ENCODE measurements around the gene EDC3. TPM values are rescaled to one million over a fixed set of nuclear protein-coding genes. Genes with fewer than 3 reads are reported as not detected.
"Not testable (repeated sequence)": the region's sequence is repeated elsewhere in the genome, so short reads cannot be mapped to it uniquely, and the experiment has no call there.

The EDC3 gene, protein sequence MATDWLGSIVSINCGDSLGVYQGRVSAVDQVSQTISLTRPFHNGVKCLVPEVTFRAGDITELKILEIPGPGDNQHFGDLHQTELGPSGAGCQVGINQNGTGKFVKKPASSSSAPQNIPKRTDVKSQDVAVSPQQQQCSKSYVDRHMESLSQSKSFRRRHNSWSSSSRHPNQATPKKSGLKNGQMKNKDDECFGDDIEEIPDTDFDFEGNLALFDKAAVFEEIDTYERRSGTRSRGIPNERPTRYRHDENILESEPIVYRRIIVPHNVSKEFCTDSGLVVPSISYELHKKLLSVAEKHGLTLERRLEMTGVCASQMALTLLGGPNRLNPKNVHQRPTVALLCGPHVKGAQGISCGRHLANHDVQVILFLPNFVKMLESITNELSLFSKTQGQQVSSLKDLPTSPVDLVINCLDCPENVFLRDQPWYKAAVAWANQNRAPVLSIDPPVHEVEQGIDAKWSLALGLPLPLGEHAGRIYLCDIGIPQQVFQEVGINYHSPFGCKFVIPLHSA
- total RNA-seq (10 to 100 TPM; 29.0 to 45.3 (median 38.7) TPM), polyA plus RNA-seq (10 to 100 TPM; 25.3 to 34.2 TPM), total RNA-seq (19.0 reads per million, percentile 49 among the genes with 10 or more reads in this experiment)

DNA sequence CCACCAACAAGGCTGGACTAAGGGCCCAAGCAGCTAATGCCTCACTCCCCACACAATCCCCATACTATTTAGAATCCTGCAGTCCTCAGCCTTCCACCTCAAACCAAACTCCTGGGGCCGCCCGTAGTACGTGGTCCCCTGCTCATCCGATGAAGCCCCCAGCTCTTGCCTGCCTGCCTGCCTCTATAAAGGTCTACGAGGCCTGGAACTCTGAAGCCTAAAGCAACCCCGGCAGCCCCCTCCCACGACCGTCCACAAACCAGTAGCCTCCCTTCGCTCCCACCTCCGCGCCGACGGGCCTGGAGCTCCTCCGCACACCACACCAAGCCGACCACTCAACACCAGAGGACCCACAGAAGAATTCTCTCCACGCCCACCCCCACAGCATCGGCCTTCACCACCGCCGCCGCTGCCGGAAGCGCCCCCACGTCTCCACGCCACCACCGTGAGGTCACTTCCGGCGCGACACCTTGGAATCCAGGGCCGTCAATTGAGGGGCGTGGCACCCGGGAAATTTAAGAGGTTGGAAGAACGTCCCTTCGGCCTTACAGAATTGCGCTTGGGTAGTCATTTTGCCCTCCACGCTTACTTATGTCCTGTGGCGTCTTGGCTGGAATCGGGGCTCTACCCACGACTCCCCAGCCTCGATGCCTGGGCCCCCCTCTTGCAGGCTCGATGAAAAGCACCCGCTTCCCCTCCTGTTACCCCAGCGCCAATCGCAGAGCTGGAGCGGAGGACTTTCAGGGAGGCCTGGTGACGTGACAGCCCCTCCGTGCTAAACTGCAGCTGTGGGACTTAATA lies at the start of gene EDC3:
Gene EDC3 (minus strand): TSS at position 428 of the 801 bp plus-strand sequence. CDS start 20,900 bp downstream, outside the sequence.
- intact Hi-C loops (cut with micrococcal nuclease) = loop anchor here (1.0 to 10.0 kb wide), 7 partner anchors 31 to 932 kb away; partner anchors contain the start of genes ARID3B (in 1 of the 2), CLK3 (in 1 of the 2), COX5A (in 1 of the 2) and SNUPN (in 1 of the 2)
- CTCF ChIA-PET = interaction anchor here (1.0 kb wide), 1 partner anchor 13 kb away, joined by 3 read pairs; no protein-coding TSS in a partner anchor
- H3K9me3 ChIP-seq (ENCODE audit: control insufficient read depth in 2 of 3, low read length in 3 of 3) = no peaks in the 10 kb centered on the region
- peaks cover 0 to 3% (median 0%) of the 10 kb centered on the region in 5 donors for H3K27me3 Mint-ChIP-seq
- POLR2A ChIA-PET = interaction anchor here (0.7 to 1.1 kb wide), 3 partner anchors 76 to 147 kb away, joined by 3 read pairs; partner anchors contain the start of genes CLK3 and ULK3
- peak within 1 kb of the TSS; percentile 96 to 100 (median 100) for H3K4me3 Mint-ChIP-seq
- H3K36me3 ChIP-seq (ENCODE audit: control insufficient read depth in 2 of 3, insufficient read depth in 3 of 3, low read length in 3 of 3) = peaks cover 0 to 7% (median 0%) of the 10 kb centered on the region in 3 experiments
- H3K4me3 ChIP-seq (ENCODE audit: low read length) = peak within 1 kb of the TSS; percentile 71
- peaks cover 0 to 3% (median 0%) of the 10 kb centered on the region in 11 donors for H3K9me3 Mint-ChIP-seq
- H3K4me1 ChIP-seq (ENCODE audit: control insufficient read depth in 2 of 2, insufficient read depth in 2 of 2, low read length in 2 of 2) = peaks cover 12 to 14% of the 10 kb centered on the region in 2 donors
- ATAC-seq = peak; percentile 93
- peak within 1 kb of the TSS; percentile 86 for H3K27ac ChIP-seq (ENCODE audit: low read depth, low read length)
- H3K4me1 Mint-ChIP-seq = peaks cover 27 to 54% (median 48%) of the 10 kb centered on the region in 7 donors
- H3K27ac Mint-ChIP-seq = peak within 1 kb of the TSS; percentile 97 to 100 (median 99)
- no peaks in the 10 kb centered on the region for H3K27me3 ChIP-seq (ENCODE audit: control insufficient read depth in 2 of 2, insufficient read depth in 2 of 2, low read length in 2 of 2)
- H3K36me3 Mint-ChIP-seq = peaks cover 0 to 2% (median 0%) of the 10 kb centered on the region in 5 donors
- DNase-seq = peak; percentile 69 to 87 (median 84)

DNA sequence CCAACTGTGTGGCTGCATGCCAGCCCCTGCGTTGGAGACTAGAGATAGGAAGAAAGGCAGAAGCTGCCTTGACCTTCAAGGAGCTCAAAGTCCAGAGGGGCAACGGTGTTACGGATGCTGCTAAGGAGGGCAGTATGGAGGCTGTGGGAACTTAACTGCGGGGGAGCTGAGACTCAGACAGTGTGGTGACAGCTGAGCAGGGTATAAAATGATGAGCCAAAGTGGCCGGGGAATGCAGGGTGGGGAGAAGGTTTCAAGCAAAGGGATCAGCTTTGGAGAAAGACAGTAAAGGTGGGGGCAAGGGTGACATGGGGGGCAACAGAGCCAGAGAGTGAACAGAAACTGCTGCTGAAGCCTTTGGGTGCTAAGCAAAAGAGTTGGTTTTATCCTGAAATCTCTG lies 46.6 kb upstream of the EDC3 start:
- intact Hi-C loops (cut with micrococcal nuclease) = no loop called here
- H3K27me3 ChIP-seq (ENCODE audit: control insufficient read depth in 2 of 2, insufficient read depth in 2 of 2, low read length in 2 of 2) = no peaks in the 10 kb centered on the region
- ChIA-PET CTCF (interaction anchor here (0.7 kb wide), 1 partner anchor 26 kb away, joined by 5 read pairs; no protein-coding TSS in a partner anchor), POLR2A (no interaction called here)
- no peak overlapping the region for H3K4me3 Mint-ChIP-seq
- H3K27ac ChIP-seq (ENCODE audit: low read depth, low read length) = no peak overlapping the region
- H3K4me1 Mint-ChIP-seq = peaks cover 0 to 5% (median 0%) of the 10 kb centered on the region in 7 donors
- no peak overlapping the region for H3K4me3 ChIP-seq (ENCODE audit: low read length)
- ATAC-seq (no peak), DNase-seq (no peak)
- H3K27ac Mint-ChIP-seq = no peak overlapping the region
- H3K9me3 Mint-ChIP-seq = peaks cover 0 to 17% (median 8%) of the 10 kb centered on the region in 11 donors
- H3K36me3 Mint-ChIP-seq = peaks cover 0 to 8% (median under 1%) of the 10 kb centered on the region in 5 donors
- H3K36me3 ChIP-seq (ENCODE audit: control insufficient read depth in 2 of 3, insufficient read depth in 3 of 3, low read length in 3 of 3) = no peaks in the 10 kb centered on the region
- H3K9me3 ChIP-seq (ENCODE audit: control insufficient read depth in 2 of 3, low read length in 3 of 3) = no peaks in the 10 kb centered on the region
- H3K27me3 Mint-ChIP-seq = peaks cover 6 to 15% (median 12%) of the 10 kb centered on the region in 5 donors
- no peaks in the 10 kb centered on the region for H3K4me1 ChIP-seq (ENCODE audit: control insufficient read depth in 2 of 2, insufficient read depth in 2 of 2, low read length in 2 of 2)

DNA sequence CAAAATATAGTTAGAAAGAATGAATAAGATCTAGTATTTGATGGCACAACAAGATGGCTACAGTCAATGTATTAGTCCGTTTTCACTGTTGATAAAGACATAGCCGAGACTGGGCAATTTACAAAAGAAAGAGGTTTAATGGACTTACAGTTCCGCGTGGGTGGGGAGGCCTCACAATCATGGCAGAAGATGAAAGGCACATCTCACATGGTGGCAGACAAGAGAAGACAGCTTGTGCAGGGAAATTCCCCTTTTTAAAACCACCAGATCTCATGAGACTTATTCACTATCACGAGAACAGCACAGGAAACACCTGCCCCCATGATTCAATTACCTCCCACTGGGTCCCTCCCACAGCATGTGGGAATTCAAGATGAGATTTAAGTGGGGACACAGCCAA lies 42.4 kb upstream of the EDC3 start:
- H3K27ac ChIP-seq (ENCODE audit: low read depth, low read length); H3K4me1 ChIP-seq (ENCODE audit: control insufficient read depth in 2 of 2, insufficient read depth in 2 of 2, low read length in 2 of 2); H3K27me3 ChIP-seq (ENCODE audit: control insufficient read depth in 2 of 2, insufficient read depth in 2 of 2, low read length in 2 of 2); H3K4me3 ChIP-seq (ENCODE audit: low read length); intact Hi-C loops (cut with micrococcal nuclease); DNase-seq; H3K4me3 Mint-ChIP-seq; H3K36me3 ChIP-seq (ENCODE audit: control insufficient read depth in 2 of 3, insufficient read depth in 3 of 3, low read length in 3 of 3); H3K4me1 Mint-ChIP-seq; ATAC-seq; CTCF ChIA-PET; H3K27ac Mint-ChIP-seq; H3K9me3 ChIP-seq (ENCODE audit: control insufficient read depth in 2 of 3, low read length in 3 of 3): not testable (repeated sequence)
- peaks cover 0 to 19% (median 8%) of the 10 kb centered on the region in 11 donors for H3K9me3 Mint-ChIP-seq
- H3K27me3 Mint-ChIP-seq = peaks cover 23 to 37% (median 32%) of the 10 kb centered on the region in 5 donors
- POLR2A ChIA-PET = interaction anchor here (0.6 kb wide), 1 partner anchor 187 kb away, joined by 4 read pairs; no protein-coding TSS in a partner anchor
- H3K36me3 Mint-ChIP-seq = peaks cover 0 to 12% (median 4%) of the 10 kb centered on the region in 5 donors

DNA sequence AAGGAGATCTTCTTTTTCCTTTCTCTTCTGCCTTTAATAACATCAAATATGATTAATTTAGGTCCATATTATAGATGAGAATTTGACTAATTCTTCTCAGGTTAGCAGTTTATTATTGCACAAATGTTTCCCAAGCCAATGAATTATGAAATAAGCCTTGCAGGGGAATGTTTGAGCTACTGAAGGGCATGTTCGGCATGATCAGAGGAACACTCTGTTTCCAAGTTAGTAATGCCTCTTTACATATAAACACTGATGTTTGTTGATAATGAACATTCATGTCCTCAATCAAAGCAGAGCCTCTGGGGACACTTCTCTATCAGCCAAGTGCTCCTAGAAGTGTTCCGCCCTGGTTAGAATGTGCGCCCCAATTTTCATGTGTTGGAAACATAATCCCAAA lies 39.5 kb upstream of the EDC3 start:
- Mint-ChIP-seq H3K4me1 (peaks cover 0 to 5% (median 0%) of the 10 kb centered on the region in 7 donors), H3K4me3 (no peak overlapping the region), H3K27ac (no peak overlapping the region), H3K9me3 (peaks cover 0 to 10% (median 3%) of the 10 kb centered on the region in 11 donors), H3K27me3 (peaks cover 11 to 31% (median 29%) of the 10 kb centered on the region in 5 donors), H3K36me3 (peaks cover 0 to 6% (median 4%) of the 10 kb centered on the region in 5 donors)
- no peak overlapping the region for H3K27ac ChIP-seq (ENCODE audit: low read depth, low read length)
- no peaks in the 10 kb centered on the region for H3K4me1 ChIP-seq (ENCODE audit: control insufficient read depth in 2 of 2, insufficient read depth in 2 of 2, low read length in 2 of 2)
- no peaks in the 10 kb centered on the region for H3K9me3 ChIP-seq (ENCODE audit: control insufficient read depth in 2 of 3, low read length in 3 of 3)
- CTCF ChIA-PET = no interaction called here
- ATAC-seq (no peak), DNase-seq (no peak)
- no peaks in the 10 kb centered on the region for H3K27me3 ChIP-seq (ENCODE audit: control insufficient read depth in 2 of 2, insufficient read depth in 2 of 2, low read length in 2 of 2)
- POLR2A ChIA-PET = no interaction called here
- H3K4me3 ChIP-seq (ENCODE audit: low read length) = no peak overlapping the region
- no peaks in the 10 kb centered on the region for H3K36me3 ChIP-seq (ENCODE audit: control insufficient read depth in 2 of 3, insufficient read depth in 3 of 3, low read length in 3 of 3)
- intact Hi-C loops (cut with micrococcal nuclease) = no loop called here

DNA sequence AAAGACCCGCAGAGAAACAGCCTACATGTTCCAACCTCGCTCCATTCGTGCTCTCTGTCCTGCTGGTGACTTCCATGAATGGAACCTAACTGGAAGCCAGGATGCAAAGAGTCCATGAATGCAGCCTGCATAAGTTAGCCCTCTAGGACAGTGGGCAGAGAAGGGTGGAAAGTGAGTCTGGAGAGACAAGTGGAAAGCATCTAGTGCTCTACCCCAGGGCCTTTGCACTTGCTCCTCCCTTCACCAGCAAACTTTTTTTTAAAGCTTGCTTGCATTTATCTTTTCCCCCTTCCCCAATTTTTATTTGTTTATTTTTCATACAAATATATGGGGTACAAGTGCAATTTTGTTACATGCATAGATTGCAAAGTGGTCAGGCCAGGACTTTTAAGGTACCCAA lies 37.4 kb upstream of the EDC3 start:
- Histone ChIP-seq H3K27me3 (ENCODE audit: control insufficient read depth in 2 of 2, insufficient read depth in 2 of 2, low read length in 2 of 2) (no peaks in the 10 kb centered on the region), H3K27ac (ENCODE audit: low read depth, low read length) (no peak overlapping the region), H3K4me1 (ENCODE audit: control insufficient read depth in 2 of 2, insufficient read depth in 2 of 2, low read length in 2 of 2) (no peaks in the 10 kb centered on the region), H3K4me3 (ENCODE audit: low read length) (no peak overlapping the region), H3K9me3 (ENCODE audit: control insufficient read depth in 2 of 3, low read length in 3 of 3) (no peaks in the 10 kb centered on the region), H3K36me3 (ENCODE audit: control insufficient read depth in 2 of 3, insufficient read depth in 3 of 3, low read length in 3 of 3) (no peaks in the 10 kb centered on the region)
- H3K27me3 Mint-ChIP-seq = peaks cover 17 to 34% (median 29%) of the 10 kb centered on the region in 5 donors
- intact Hi-C loops (cut with micrococcal nuclease) = no loop called here
- ChIA-PET CTCF (no interaction called here), POLR2A (no interaction called here)
- peaks cover 0 to 10% (median 2%) of the 10 kb centered on the region in 11 donors for H3K9me3 Mint-ChIP-seq
- H3K4me1 Mint-ChIP-seq = peaks cover 0 to 4% (median 0%) of the 10 kb centered on the region in 7 donors
- ATAC-seq = no peak
- H3K27ac Mint-ChIP-seq = no peak overlapping the region
- H3K4me3 Mint-ChIP-seq = no peak overlapping the region
- peaks cover 0 to 6% (median 4%) of the 10 kb centered on the region in 5 donors for H3K36me3 Mint-ChIP-seq
- no peak for DNase-seq

DNA sequence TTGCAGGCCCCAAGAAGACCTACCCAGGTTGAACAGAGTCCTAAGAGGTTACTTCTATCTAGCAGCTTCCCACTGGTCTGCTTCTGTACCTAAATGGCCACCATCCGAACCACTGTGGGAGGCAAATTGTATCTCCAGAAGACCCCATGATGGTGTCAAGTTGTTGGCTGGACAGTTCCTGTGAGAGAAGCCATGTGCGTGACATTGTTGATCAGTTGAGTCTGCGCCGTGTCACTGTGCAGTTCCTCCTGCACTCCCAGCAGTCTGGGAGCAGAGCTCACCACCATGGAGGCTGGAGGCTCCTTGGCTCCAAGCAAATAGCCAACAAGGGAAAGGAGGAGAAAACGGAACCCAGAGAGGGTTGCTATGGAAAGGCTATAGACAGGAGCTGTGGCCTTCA lies 37.0 kb upstream of the EDC3 start:
- Histone ChIP-seq H3K36me3 (ENCODE audit: control insufficient read depth in 2 of 3, insufficient read depth in 3 of 3, low read length in 3 of 3) (no peaks in the 10 kb centered on the region), H3K27me3 (ENCODE audit: control insufficient read depth in 2 of 2, insufficient read depth in 2 of 2, low read length in 2 of 2) (no peaks in the 10 kb centered on the region), H3K4me3 (ENCODE audit: low read length) (no peak overlapping the region), H3K9me3 (ENCODE audit: control insufficient read depth in 2 of 3, low read length in 3 of 3) (no peaks in the 10 kb centered on the region), H3K27ac (ENCODE audit: low read depth, low read length) (no peak overlapping the region), H3K4me1 (ENCODE audit: control insufficient read depth in 2 of 2, insufficient read depth in 2 of 2, low read length in 2 of 2) (no peaks in the 10 kb centered on the region)
- ChIA-PET POLR2A (interaction anchor here (0.9 kb wide), 1 partner anchor 45 kb away, joined by 3 read pairs; no protein-coding TSS in a partner anchor), CTCF (no interaction called here)
- ATAC-seq (no peak), DNase-seq (no peak)
- Mint-ChIP-seq H3K4me1 (no peaks in the 10 kb centered on the region), H3K36me3 (peaks cover 0 to 6% (median 4%) of the 10 kb centered on the region in 5 donors), H3K4me3 (no peak overlapping the region), H3K27me3 (peaks cover 17 to 34% (median 29%) of the 10 kb centered on the region in 5 donors), H3K9me3 (peaks cover 0 to 6% (median 0%) of the 10 kb centered on the region in 11 donors), H3K27ac (no peak overlapping the region)
- intact Hi-C loops (cut with micrococcal nuclease) = no loop called here

Data from naive thymus-derived CD4-positive, alpha-beta T cell (primary cell).